Kidney epithelial cell (primary cell): Measurements from ENCODE around the gene KIAA2012. TPM values are rescaled to one million over a fixed set of nuclear protein-coding genes. Genes with fewer than 3 reads are reported as not detected.

ENCODE experiments used
- DNase-seq: peaks from one replicate; pipeline ENCODE4 v3.0.0-alpha.2; 2010; ENCODE audit warnings: low read depth
- H3K27me3 ChIP-seq: 2 replicates; pipeline ENCODE4 v1.6.0; 2011; ENCODE audit warnings: low read length; ENCODE audit not compliant: control insufficient read depth, insufficient read depth
- H3K36me3 ChIP-seq: 2 replicates; pipeline ENCODE4 v1.5.1; 2011; ENCODE audit warnings: low read length; ENCODE audit not compliant: control insufficient read depth, insufficient read depth
- H3K4me3 ChIP-seq: 2 replicates; pipeline ENCODE4 v1.5.1; 2011; ENCODE audit warnings: low read depth, mild to moderate bottlenecking, control low read depth, low read length
- CTCF ChIP-seq: IDR thresholded peaks from 2 replicates; pipeline ENCODE4 v1.5.1; 2011; ENCODE audit warnings: mild to moderate bottlenecking, moderate library complexity, low read length, control low read depth, inconsistent platforms; ENCODE audit not compliant: insufficient read depth, poor library complexity, severe bottlenecking
- total RNA-seq: library from RNA; depleted of rRNA; stranded (reverse); fragments of >200 nt; gene quantifications from 2 replicates; pipeline ENCODE4 v1.2.3, GENCODE V29; 2015

The KIAA2012 gene
- total RNA-seq, 1 donor from 2014 or later, result not detected

- DNase-seq, result no peak
- Histone ChIP-seq H3K4me3 (no peak overlapping the region), H3K27me3 (no peaks in the 10 kb centered on the region), H3K36me3 (no peaks in the 10 kb centered on the region)
- TF ChIP-seq CTCF, result peak; percentile 75
Observed at GRCh38 chr2:202104286-202104870, 31.3 kb downstream of the KIAA2012 start.

- no peaks in the 10 kb centered on the region for H3K36me3 ChIP-seq
- no peak for TF ChIP-seq CTCF
- no peak for DNase-seq
- no peak overlapping the region for H3K4me3 ChIP-seq
- H3K27me3 ChIP-seq, result no peaks in the 10 kb centered on the region
Observed at GRCh38 chr2:202105025-202105424, 32.0 kb downstream of the KIAA2012 start.

GRCh38 chr2:202108345-202108744 is 35.3 kb downstream of the KIAA2012 start:
- H3K27me3 ChIP-seq, result no peaks in the 10 kb centered on the region
- no peak for DNase-seq
- no peaks in the 10 kb centered on the region for H3K36me3 ChIP-seq
- TF ChIP-seq CTCF, result no peak
- no peak overlapping the region for H3K4me3 ChIP-seq

GRCh38 chr2:202109139-202109736 is 36.2 kb downstream of the KIAA2012 start:
- no peak for DNase-seq
- Histone ChIP-seq H3K27me3 (no peaks in the 10 kb centered on the region), H3K36me3 (no peaks in the 10 kb centered on the region), H3K4me3 (no peak overlapping the region)
- TF ChIP-seq CTCF, result no peak

- Histone ChIP-seq H3K36me3 (no peaks in the 10 kb centered on the region), H3K4me3 (no peak overlapping the region), H3K27me3 (no peaks in the 10 kb centered on the region)
- TF ChIP-seq CTCF, result no peak
- no peak for DNase-seq
Observed at GRCh38 chr2:202109737-202110184, 36.7 kb downstream of the KIAA2012 start.

GRCh38 chr2:202110491-202110890 is 37.4 kb downstream of the KIAA2012 start:
- TF ChIP-seq CTCF, result no peak
- no peak for DNase-seq

More at GRCh38 chr2:202110491-202110890, 37.4 kb downstream of the KIAA2012 start:
- H3K36me3 ChIP-seq, result no peaks in the 10 kb centered on the region
- no peak overlapping the region for H3K4me3 ChIP-seq
- no peaks in the 10 kb centered on the region for H3K27me3 ChIP-seq
